GM23338 (cell line): ENCODE measurements around the gene SFXN5. TPM values are rescaled to one million over a fixed set of nuclear protein-coding genes. Genes with fewer than 3 reads are reported as not detected.
A peak's percentile ranks its signal among the peaks of the same experiment; 100 is the strongest.

ENCODE experiments used
- ATAC-seq: fragments of 200-7000 bp; cut with Tn5 transposase; 3 replicates; pipeline ENCODE4 v1.9.1; 2020
- DNase-seq: peaks from one replicate; pipeline ENCODE4 v3.0.0-alpha.2; 2015; ENCODE audit warnings: low spot score
- H2AFZ ChIP-seq: fragments of 200-600 bp; sonication (generic); 2 replicates; pipeline ENCODE4 v1.8.0; 2016; ENCODE audit warnings: antibody characterized with exemption, mild to moderate bottlenecking, moderate library complexity
- H3F3A ChIP-seq: fragments of 200-600 bp; sonication (generic); replicated peaks from 2 replicates; pipeline ENCODE4 v1.8.0; 2017; ENCODE audit warnings: antibody characterized with exemption, mixed run types, low read depth
- H3K27ac ChIP-seq: fragments of 200-600 bp; sonication (generic); 2 replicates; pipeline ENCODE4 v1.6.1; 2016; ENCODE audit warnings: low read depth
- H3K27me3 ChIP-seq: fragments of 200-600 bp; sonication (generic); 2 replicates; pipeline ENCODE4 v1.8.0; 2016; ENCODE audit warnings: mild to moderate bottlenecking, mixed run types, moderate library complexity; ENCODE audit not compliant: insufficient read depth
- H3K36me3 ChIP-seq: fragments of 200-600 bp; sonication (generic); 2 replicates; pipeline ENCODE4 v1.8.0; 2016; ENCODE audit warnings: mild to moderate bottlenecking; ENCODE audit not compliant: insufficient read depth
- H3K4me1 ChIP-seq: fragments of 200-600 bp; sonication (generic); 2 replicates; pipeline ENCODE4 v1.8.0; 2016; ENCODE audit warnings: mild to moderate bottlenecking, moderate library complexity; ENCODE audit not compliant: insufficient read depth
- H3K4me2 ChIP-seq: fragments of 200-600 bp; sonication (generic); 2 replicates; pipeline ENCODE4 v1.7.1; 2017; ENCODE audit warnings: mixed run types
- H3K4me3 ChIP-seq: fragments of 200-600 bp; sonication (generic); 2 replicates; pipeline ENCODE4 v1.6.1; 2016; ENCODE audit warnings: mixed run types
- H3K79me2 ChIP-seq: fragments of 200-600 bp; sonication (generic); replicated peaks from 2 replicates; pipeline ENCODE4 v1.8.0; 2017; ENCODE audit warnings: mild to moderate bottlenecking; ENCODE audit not compliant: insufficient read depth
- H3K9me2 ChIP-seq: fragments of 200-600 bp; sonication (generic); 2 replicates; pipeline ENCODE4 v1.8.0; 2017; ENCODE audit not compliant: insufficient read depth
- H4K20me1 ChIP-seq: fragments of 200-600 bp; sonication (generic); replicated peaks from 2 replicates; pipeline ENCODE4 v1.8.0; 2017; ENCODE audit warnings: mild to moderate bottlenecking; ENCODE audit not compliant: insufficient read depth
- H3K27ac Mint-ChIP-seq: 2 replicates; pipeline ENCODE4 v1.8.0; 2020; ENCODE audit warnings: inconsistent platforms, mild to moderate bottlenecking, moderate library complexity, mixed read lengths
- H3K27me3 Mint-ChIP-seq: 3 replicates; pipeline ENCODE4 v1.8.0; 2022; ENCODE audit warnings: low read depth, mild to moderate bottlenecking, moderate library complexity, mixed read lengths, inconsistent platforms; ENCODE audit not compliant: insufficient read depth, poor library complexity
- H3K36me3 Mint-ChIP-seq: 3 replicates; pipeline ENCODE4 v1.8.0; 2021; ENCODE audit warnings: low read depth, mild to moderate bottlenecking, inconsistent platforms, moderate library complexity, mixed read lengths
- H3K4me1 Mint-ChIP-seq: 3 replicates; pipeline ENCODE4 v1.8.0; 2020; ENCODE audit warnings: mild to moderate bottlenecking, inconsistent platforms, mixed read lengths
- H3K4me3 Mint-ChIP-seq: 3 replicates; pipeline ENCODE4 v1.8.0; 2021; ENCODE audit warnings: moderate library complexity, mild to moderate bottlenecking, inconsistent platforms, mixed read lengths
- H3K9me3 Mint-ChIP-seq: 3 replicates; pipeline ENCODE4 v1.8.0; 2020; ENCODE audit warnings: moderate library complexity, mild to moderate bottlenecking, inconsistent platforms, mixed read lengths
- EZH2 ChIP-seq: fragments of 200-600 bp; sonication (generic); IDR thresholded peaks from one replicate; pipeline ENCODE4 v1.8.0; 2017; ENCODE audit warnings: antibody characterized with exemption, mild to moderate bottlenecking, low read depth; ENCODE audit not compliant: unreplicated experiment
- JUNB ChIP-seq: IDR thresholded peaks from one replicate; pipeline ENCODE4 v1.6.1; 2016; ENCODE audit warnings: antibody characterized with exemption; ENCODE audit not compliant: unreplicated experiment
- NANOG ChIP-seq: IDR thresholded peaks from 2 replicates; pipeline ENCODE4 v1.6.1; 2016; ENCODE audit warnings: antibody characterized with exemption, borderline replicate concordance
- polyA plus RNA-seq: library from polyadenylated mRNA; unstranded; fragments of >200 nt; fragmentation: Nextera tagmentation; extraction: Ambion mirVana; gene quantifications from 2 replicates; pipeline ENCODE4 v1.2.1, GENCODE V29; 2016
- total RNA-seq: library from RNA; depleted of rRNA; stranded (reverse); fragments of >200 nt; shearing (Covaris generic); gene quantifications from 2 replicates; pipeline ENCODE4 v1.2.3, GENCODE V29; 2014
- TF ChIP-seq, protein P1 (sequence below): IDR thresholded peaks from 2 replicates; pipeline ENCODE4 v1.6.1; 2016; ENCODE audit warnings: antibody characterized with exemption
- TF ChIP-seq, protein P2 (sequence below): fragments of 250-450 bp; sonication (Bioruptor Pico); IDR thresholded peaks from 2 replicates; pipeline ENCODE4 v1.5.0; 2020; ENCODE audit warnings: mild to moderate bottlenecking, moderate library complexity

Gene SFXN5
- total and polyA plus RNA-seq, 2 experiments from 2014 or later, result 23.6 to 25.8 TPM

DNA sequence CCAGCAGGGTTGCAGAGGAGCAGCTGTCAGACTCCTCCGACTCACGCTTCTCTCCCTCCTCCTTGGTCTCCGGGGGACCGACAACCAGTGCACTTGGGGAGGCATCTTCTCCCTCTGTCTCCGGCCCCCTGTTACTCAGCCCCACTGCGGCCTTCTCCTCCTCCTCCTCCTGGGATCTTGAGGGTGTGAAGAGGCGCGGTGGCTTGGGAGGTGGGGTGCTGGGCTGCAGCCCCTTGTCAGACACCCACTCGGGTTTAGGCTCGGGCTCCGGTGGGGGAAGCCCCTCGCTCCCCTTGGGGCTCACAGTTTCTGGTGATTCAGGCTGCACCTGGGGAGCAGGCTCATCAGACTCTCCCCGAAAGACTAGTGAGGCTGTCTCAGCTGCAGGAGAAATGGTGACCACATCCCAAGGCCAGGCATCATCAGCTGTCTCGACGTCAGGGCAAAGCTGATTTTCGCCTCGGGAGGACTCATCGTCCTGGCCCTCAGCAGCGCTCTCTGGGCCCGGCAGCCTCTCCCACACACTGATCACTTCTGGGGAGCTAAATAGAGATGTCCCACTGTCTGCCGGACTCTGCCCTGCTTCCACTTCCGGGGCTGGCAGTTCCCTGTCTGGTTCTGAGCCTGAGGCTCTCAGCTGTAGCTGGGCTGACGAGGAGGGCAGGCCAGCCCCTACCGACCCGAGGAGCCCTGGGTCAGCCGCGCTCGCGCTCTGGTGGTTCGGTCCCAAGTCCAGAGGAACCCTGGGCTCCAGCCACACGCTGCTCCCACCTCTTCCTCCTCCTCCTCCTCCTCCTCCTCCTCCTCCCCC is 9.0 kb upstream of the SFXN5 start:
- Histone ChIP-seq H3K36me3 (no peaks in the 10 kb centered on the region), H4K20me1 (no peaks in the 10 kb centered on the region; the same call in 1 of the 2 replicates), H3K27ac (no peak overlapping the region), H3K9me2 (no peaks in the 10 kb centered on the region), H3K79me2 (0 out of 2 replicates have a peak, but pooled peaks cover 3% of the 10 kb centered on the region), H3K4me3 (no peak overlapping the region), H3K4me2 (peak overlapping the region; percentile 58; the same call in 1 of the 2 replicates), H3K4me1 (peaks cover 11% of the 10 kb centered on the region), H3K27me3 (no peaks in the 10 kb centered on the region), H2AFZ (no peak overlapping the region), H3F3A (no peaks in the 10 kb centered on the region)
- no peak for DNase-seq
- H3K36me3 Mint-ChIP-seq, result no peaks in the 10 kb centered on the region; the same call in 2 of the 3 replicates
- TF ChIP-seq EZH2, result no peak
- TF ChIP-seq, protein P1, sequence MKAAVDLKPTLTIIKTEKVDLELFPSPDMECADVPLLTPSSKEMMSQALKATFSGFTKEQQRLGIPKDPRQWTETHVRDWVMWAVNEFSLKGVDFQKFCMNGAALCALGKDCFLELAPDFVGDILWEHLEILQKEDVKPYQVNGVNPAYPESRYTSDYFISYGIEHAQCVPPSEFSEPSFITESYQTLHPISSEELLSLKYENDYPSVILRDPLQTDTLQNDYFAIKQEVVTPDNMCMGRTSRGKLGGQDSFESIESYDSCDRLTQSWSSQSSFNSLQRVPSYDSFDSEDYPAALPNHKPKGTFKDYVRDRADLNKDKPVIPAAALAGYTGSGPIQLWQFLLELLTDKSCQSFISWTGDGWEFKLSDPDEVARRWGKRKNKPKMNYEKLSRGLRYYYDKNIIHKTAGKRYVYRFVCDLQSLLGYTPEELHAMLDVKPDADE, result no peak
- no peaks in the 10 kb centered on the region for H3K9me3 Mint-ChIP-seq
- peaks cover 12% of the 10 kb centered on the region for H3K27me3 Mint-ChIP-seq
- H3K4me1 Mint-ChIP-seq, result peaks cover 10% of the 10 kb centered on the region
- H3K27ac Mint-ChIP-seq, result no peak overlapping the region
- peak; percentile 7 for ATAC-seq
- H3K4me3 Mint-ChIP-seq, result no peak overlapping the region

DNA sequence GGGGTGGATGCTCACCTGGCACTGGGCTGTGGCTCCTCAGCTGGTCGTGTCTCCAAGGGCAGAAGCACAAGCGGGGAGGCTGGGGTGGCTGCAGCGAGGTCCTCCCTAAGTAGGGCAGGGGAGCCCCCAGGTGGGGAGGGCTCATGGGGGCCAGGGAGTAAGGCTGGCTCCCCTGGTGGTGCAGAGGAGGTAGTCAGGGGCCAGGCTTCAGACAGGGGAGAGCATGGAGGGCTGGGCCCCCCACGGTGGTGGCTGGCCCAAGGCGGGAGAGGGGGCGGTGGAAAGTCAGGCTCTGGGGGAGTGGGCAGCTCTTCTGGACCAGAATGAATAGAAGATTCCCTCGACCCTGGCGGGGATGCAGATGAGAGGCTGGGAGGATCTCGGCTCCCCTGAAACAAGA is 8.1 kb upstream of the SFXN5 start:
- no peak overlapping the region for H3K4me3 Mint-ChIP-seq
- H3K4me2 ChIP-seq, result no peak overlapping the region

More for the DNA sequence above, 8.1 kb upstream of the SFXN5 start:
- H3K27ac Mint-ChIP-seq, result no peak overlapping the region
- TF ChIP-seq NANOG (no peak), JUNB (no peak)
- TF ChIP-seq, protein P2, sequence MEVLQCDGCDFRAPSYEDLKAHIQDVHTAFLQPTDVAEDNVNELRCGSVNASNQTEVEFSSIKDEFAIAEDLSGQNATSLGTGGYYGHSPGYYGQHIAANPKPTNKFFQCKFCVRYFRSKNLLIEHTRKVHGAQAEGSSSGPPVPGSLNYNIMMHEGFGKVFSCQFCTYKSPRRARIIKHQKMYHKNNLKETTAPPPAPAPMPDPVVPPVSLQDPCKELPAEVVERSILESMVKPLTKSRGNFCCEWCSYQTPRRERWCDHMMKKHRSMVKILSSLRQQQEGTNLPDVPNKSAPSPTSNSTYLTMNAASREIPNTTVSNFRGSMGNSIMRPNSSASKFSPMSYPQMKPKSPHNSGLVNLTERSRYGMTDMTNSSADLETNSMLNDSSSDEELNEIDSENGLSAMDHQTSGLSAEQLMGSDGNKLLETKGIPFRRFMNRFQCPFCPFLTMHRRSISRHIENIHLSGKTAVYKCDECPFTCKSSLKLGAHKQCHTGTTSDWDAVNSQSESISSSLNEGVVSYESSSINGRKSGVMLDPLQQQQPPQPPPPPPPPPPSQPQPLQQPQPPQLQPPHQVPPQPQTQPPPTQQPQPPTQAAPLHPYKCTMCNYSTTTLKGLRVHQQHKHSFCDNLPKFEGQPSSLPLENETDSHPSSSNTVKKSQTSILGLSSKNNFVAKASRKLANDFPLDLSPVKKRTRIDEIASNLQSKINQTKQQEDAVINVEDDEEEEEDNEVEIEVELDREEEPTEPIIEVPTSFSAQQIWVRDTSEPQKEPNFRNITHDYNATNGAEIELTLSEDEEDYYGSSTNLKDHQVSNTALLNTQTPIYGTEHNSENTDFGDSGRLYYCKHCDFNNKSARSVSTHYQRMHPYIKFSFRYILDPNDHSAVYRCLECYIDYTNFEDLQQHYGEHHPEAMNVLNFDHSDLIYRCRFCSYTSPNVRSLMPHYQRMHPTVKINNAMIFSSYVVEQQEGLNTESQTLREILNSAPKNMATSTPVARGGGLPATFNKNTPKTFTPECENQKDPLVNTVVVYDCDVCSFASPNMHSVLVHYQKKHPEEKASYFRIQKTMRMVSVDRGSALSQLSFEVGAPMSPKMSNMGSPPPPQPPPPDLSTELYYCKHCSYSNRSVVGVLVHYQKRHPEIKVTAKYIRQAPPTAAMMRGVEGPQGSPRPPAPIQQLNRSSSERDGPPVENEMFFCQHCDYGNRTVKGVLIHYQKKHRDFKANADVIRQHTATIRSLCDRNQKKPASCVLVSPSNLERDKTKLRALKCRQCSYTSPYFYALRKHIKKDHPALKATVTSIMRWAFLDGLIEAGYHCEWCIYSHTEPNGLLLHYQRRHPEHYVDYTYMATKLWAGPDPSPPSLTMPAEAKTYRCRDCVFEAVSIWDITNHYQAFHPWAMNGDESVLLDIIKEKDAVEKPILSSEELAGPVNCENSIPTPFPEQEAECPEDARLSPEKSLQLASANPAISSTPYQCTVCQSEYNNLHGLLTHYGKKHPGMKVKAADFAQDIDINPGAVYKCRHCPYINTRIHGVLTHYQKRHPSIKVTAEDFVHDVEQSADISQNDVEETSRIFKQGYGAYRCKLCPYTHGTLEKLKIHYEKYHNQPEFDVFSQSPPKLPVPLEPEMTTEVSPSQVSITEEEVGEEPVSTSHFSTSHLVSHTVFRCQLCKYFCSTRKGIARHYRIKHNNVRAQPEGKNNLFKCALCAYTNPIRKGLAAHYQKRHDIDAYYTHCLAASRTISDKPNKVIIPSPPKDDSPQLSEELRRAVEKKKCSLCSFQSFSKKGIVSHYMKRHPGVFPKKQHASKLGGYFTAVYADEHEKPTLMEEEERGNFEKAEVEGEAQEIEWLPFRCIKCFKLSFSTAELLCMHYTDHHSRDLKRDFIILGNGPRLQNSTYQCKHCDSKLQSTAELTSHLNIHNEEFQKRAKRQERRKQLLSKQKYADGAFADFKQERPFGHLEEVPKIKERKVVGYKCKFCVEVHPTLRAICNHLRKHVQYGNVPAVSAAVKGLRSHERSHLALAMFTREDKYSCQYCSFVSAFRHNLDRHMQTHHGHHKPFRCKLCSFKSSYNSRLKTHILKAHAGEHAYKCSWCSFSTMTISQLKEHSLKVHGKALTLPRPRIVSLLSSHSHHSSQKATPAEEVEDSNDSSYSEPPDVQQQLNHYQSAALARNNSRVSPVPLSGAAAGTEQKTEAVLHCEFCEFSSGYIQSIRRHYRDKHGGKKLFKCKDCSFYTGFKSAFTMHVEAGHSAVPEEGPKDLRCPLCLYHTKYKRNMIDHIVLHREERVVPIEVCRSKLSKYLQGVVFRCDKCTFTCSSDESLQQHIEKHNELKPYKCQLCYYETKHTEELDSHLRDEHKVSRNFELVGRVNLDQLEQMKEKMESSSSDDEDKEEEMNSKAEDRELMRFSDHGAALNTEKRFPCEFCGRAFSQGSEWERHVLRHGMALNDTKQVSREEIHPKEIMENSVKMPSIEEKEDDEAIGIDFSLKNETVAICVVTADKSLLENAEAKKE (CRISPR knock-in tag), result no peak
- H3K36me3 Mint-ChIP-seq, result no peaks in the 10 kb centered on the region; the same call in 2 of the 3 replicates
- H3K27me3 Mint-ChIP-seq, result peaks cover 12% of the 10 kb centered on the region
- Histone ChIP-seq H3K4me1 (peaks cover 11% of the 10 kb centered on the region), H3K79me2 (0 out of 2 replicates have a peak, but pooled peaks cover 3% of the 10 kb centered on the region), H3K36me3 (no peaks in the 10 kb centered on the region), H4K20me1 (no peaks in the 10 kb centered on the region; the same call in 1 of the 2 replicates), H3K4me3 (no peak overlapping the region), H3K9me2 (no peaks in the 10 kb centered on the region), H3F3A (no peaks in the 10 kb centered on the region), H2AFZ (no peak overlapping the region), H3K27ac (no peak overlapping the region), H3K27me3 (no peaks in the 10 kb centered on the region)
- no peak for DNase-seq
- peaks cover 8% of the 10 kb centered on the region for H3K4me1 Mint-ChIP-seq
- no peaks in the 10 kb centered on the region for H3K9me3 Mint-ChIP-seq
- no peak for ATAC-seq
